Stimulated activated naive B cell treated with anti-CD40 and anti-IgM and Interleukin-4, amounts not matched to agents 10 μg/mL and 1 μg/mL and 100 μg/mL, for 72 hours (primary cell): ENCODE results near the gene ZNF747.

Experiments used
- ATAC-seq, 2 donors: fragments of 150-1000 bp; cut with Tn5 transposase; replicated peaks; 2 replicates each; pipeline ENCODE4 v1.10.0; 2021; ENCODE audit warnings: moderate library complexity in 1 of 2
- DNase-seq: peaks from one replicate; pipeline ENCODE4 v3.0.0; 2021
- H3K27ac Mint-ChIP-seq: one replicate; pipeline ENCODE4 v1.8.0; 2022; ENCODE audit warnings: mild to moderate bottlenecking, mixed read lengths
- H3K27me3 Mint-ChIP-seq, 2 donors: one replicate each; pipeline ENCODE4 v1.8.0; 2022; ENCODE audit warnings: mixed read lengths in 2 of 2
- H3K36me3 Mint-ChIP-seq, 2 donors: one replicate each; pipeline ENCODE4 v1.8.0; 2022; ENCODE audit warnings: mixed read lengths in 2 of 2, mild to moderate bottlenecking in 1 of 2
- H3K4me1 Mint-ChIP-seq, 2 donors: one replicate each; pipeline ENCODE4 v1.8.0; 2022; ENCODE audit warnings: mixed read lengths in 2 of 2, mild to moderate bottlenecking in 1 of 2
- H3K4me3 Mint-ChIP-seq, 2 donors: one replicate each; pipeline ENCODE4 v1.8.0; 2022; ENCODE audit warnings: mild to moderate bottlenecking in 2 of 2, mixed read lengths in 2 of 2, moderate library complexity in 1 of 2
- H3K9me3 Mint-ChIP-seq, 2 donors: one replicate each; pipeline ENCODE4 v1.8.0; 2022; ENCODE audit warnings: mixed read lengths in 2 of 2, mild to moderate bottlenecking in 1 of 2

The ZNF747 gene

DNA sequence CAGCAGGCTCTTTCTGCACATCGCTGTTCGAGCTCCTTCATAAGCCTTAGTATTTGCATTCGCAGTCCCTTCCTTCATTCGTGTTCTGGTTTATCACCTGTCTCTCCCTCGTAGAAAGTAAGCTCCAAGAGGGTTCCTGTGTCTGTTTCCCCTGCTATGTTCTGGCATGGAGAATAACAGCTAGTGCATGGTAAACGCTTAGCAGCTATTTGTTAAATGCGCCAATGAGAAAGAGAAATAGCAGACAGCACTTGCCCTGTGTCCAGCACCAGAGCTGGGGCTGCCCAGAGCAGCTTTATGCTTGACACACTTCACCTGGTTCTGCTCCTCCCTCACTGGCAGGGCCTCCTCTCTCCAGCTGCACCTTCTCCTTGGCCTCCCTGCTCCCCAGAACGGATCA is 31.3 kb upstream of the ZNF747 start:
- Mint-ChIP-seq H3K36me3 (no peaks in the 10 kb centered on the region), H3K4me1 (peaks cover 20 to 35% of the 10 kb centered on the region in 2 donors), H3K27ac (no peak overlapping the region), H3K4me3 (no peak overlapping the region), H3K27me3 (no peaks in the 10 kb centered on the region), H3K9me3 (no peaks in the 10 kb centered on the region)
- DNase-seq (no peak), ATAC-seq (no peak)

DNA sequence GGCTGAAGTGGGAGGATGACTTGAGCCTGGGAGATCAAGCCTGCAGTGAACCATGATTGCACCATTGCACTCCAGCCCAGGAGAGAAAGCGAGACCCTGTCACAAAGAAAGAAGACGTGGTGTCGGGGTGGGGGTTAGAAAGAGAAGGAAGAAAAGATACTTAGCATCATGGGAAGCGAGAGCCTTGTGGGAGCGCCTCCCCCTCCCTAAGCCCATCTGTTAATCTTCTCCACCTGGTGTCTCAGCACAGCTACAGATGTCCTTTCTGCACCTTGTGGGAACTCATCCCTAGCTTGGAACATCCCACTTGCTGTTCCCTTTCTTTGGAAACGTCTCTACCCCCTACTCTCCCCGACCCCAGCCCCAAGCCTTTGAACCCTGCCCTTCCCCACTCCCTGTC is 30.9 kb upstream of the ZNF747 start:
- peaks cover 20 to 33% of the 10 kb centered on the region in 2 donors for H3K4me1 Mint-ChIP-seq
- DNase-seq (no peak), ATAC-seq (no peak)
- no peaks in the 10 kb centered on the region for H3K36me3 Mint-ChIP-seq
- peak overlapping the region; percentile 74 for H3K27ac Mint-ChIP-seq
- H3K27me3 Mint-ChIP-seq: no peaks in the 10 kb centered on the region
- H3K4me3 Mint-ChIP-seq: no peak overlapping the region
- no peaks in the 10 kb centered on the region for H3K9me3 Mint-ChIP-seq

DNA sequence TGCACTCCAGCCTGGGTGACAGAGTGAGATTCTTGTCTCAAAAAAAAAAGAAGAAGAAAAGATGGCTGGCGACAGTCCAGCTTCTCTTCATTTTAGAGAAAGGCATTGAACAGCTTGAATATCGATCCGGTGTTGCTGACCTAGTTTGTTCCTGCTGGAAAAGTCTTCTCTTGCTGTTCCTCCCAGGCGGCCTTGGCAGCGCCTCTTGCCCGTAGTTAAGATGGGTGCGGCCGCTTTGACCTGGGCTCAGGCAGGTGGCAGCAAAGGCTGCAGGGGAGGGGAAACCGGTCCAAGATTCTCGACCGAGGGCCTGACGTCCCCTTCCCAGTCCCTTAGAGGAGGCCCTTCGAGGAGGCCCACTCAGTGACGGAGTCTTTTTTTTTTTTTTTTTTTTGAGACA is 27.4 kb upstream of the ZNF747 start:
- DNase-seq (no peak), ATAC-seq (no peak)
- Mint-ChIP-seq H3K27ac (peak overlapping the region; percentile 99), H3K9me3 (peaks cover 0 to 2% of the 10 kb centered on the region in 2 donors), H3K36me3 (peaks cover 0 to 3% of the 10 kb centered on the region in 2 donors), H3K4me1 (peaks cover 12 to 31% of the 10 kb centered on the region in 2 donors), H3K27me3 (no peaks in the 10 kb centered on the region), H3K4me3 (peak overlapping the region; percentile 92 to 95)

DNA sequence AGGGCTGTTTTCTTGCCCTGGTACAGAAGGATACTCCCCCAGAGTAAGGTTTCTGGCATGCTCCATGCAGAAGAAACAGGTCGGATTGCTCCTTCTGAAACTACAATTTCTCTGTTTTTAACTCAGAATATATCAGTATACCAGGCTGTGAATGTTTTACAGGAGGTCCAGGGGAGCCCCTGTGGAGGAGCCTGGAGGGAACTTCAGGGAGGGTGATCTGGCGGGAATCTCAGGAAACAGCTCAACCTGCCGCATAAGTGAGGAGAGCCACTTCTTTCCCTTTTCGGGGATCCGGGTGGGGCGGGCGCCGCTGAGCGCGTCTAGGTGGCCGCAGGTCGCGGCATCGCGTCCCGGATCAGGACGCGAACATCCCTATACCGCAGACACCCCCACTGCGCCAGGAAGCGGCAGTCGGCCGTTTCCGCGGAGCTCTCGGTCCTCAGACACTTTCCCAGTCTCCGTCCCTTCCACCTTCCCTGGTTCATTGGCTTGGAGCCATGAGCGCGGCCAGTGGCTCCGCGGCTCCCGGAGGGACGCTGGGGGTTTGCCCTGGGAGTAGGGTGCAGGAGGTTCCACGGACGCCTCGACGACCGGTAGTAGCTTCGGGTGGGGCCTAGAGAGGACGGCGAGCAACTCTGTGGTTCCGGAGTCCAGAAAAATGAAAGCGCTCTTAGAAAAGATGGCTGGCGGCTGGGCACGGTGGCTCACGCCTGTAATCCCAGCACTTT is 26.6 kb upstream of the ZNF747 start:
- Mint-ChIP-seq H3K27me3 (no peaks in the 10 kb centered on the region), H3K4me1 (peaks cover 14 to 38% of the 10 kb centered on the region in 2 donors), H3K4me3 (peak overlapping the region; percentile 92 to 95), H3K9me3 (peaks cover 0 to 2% of the 10 kb centered on the region in 2 donors), H3K36me3 (peaks cover 2 to 5% of the 10 kb centered on the region in 2 donors), H3K27ac (peak overlapping the region; percentile 99)
- DNase-seq (peak; percentile 40), ATAC-seq (peak in 1 of 2 donors; percentile 6)

DNA sequence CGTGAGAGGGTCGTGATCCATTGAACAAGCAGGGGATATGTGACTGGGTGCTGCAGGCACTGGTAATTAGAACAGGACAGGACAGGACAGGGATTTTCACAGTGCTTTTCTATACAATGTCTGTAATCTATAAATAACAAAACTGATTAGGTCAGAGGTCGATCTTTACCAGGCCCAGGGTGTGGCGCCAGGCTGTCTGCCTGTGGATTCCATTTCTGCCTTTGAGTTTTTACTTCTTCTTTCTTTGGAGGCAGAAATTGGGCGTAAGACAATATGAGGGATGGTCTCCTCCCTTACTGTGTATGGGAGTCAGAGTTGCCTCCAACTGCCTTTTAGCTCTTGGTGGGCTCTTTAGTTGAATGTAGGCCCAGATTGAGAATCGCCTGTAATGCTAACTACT is 25.0 kb upstream of the ZNF747 start:
- no peak overlapping the region for H3K27ac Mint-ChIP-seq
- H3K9me3 Mint-ChIP-seq: peaks cover 0 to 2% of the 10 kb centered on the region in 2 donors
- peaks cover 18 to 44% of the 10 kb centered on the region in 2 donors for H3K4me1 Mint-ChIP-seq
- H3K27me3 Mint-ChIP-seq: no peaks in the 10 kb centered on the region
- ATAC-seq (no peak), DNase-seq (no peak)
- peak overlapping the region in 1 of 2 donors; percentile 60 for H3K4me3 Mint-ChIP-seq
- H3K36me3 Mint-ChIP-seq: peaks cover 6 to 12% of the 10 kb centered on the region in 2 donors

DNA sequence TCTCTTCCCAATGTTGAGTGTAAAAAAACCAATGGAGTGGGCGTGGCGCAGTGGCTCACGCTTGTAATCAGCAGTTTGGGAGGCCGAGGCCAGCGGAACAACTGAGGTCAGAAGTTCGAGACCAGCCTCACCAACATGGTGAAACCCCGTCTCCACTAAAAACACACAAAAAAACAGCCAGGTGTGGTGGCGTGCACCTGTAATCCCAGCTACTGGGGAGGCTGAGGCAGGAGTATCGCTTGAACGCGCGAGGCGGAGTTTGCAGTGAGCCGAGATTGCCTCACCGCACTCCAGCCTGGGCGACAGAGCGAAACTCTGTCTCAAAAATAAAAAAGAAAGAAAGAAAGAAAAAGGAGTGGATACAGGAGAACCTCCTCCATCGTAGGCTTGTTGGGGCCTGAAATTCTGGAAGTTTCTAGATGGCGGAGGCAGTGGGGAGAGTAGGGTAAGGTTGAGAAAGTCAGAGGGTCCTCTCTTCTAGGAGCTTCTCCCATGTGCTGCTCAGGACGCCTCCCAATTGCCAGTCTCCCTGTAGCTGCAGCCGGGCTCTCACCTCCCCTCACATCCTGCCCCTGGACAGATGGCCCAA is 24.2 kb upstream of the ZNF747 start:
- H3K4me1 Mint-ChIP-seq: peaks cover 22 to 50% of the 10 kb centered on the region in 2 donors
- peak overlapping the region; percentile 96 for H3K27ac Mint-ChIP-seq
- peaks cover 13 to 19% of the 10 kb centered on the region in 2 donors for H3K36me3 Mint-ChIP-seq
- ATAC-seq (no peak), DNase-seq (no peak)
- H3K9me3 Mint-ChIP-seq: peaks cover 0 to 2% of the 10 kb centered on the region in 2 donors
- H3K4me3 Mint-ChIP-seq: peak overlapping the region; percentile 90 to 95
- H3K27me3 Mint-ChIP-seq: no peaks in the 10 kb centered on the region

DNA sequence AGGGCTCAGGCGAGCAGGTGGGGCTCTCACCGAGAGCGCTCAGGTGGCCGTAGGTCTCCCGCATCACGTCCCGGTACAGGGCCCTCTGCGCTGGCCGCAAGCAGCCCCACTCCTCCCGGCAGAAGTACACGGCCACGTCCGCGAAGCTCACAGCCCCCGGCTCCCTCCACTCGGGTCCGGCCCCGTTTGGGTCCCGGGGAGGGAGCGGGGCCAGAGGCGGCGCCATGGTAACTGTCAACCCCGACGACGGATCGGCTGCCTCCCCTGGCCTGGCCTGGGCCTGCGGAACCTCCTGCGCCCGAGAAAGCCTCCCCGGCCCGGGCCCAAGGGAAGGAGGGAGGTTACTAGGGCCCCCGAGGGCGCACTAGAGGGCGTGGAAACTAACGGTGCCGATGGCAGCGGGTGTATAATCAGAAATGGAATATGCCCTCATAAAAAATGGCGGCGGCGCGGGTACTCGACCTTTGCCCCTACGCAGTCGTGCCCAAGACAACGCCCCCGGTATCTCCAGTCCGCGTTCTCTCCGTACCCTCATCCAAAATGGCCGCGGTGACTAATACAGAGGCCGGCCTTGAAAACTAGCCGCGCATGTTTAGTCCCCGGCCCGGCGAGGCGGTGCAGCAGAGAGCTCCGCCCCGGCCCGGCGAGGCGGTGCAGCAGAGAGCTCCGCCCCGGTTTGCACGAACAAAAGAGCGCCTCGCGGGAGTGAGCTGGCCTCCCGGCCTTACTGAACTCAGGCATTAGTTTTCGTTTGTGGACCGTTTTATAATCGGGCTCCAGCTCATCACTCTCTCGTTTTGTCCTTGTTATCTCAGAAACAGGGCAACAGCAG is 23.5 kb upstream of the ZNF747 start, which contains the start of gene ZNF764:
Gene ZNF764, minus strand, starts transcription at position 418 of the 832 bp plus-strand sequence. Its CDS starts 192 bp downstream, at position 226.
- peaks cover 25 to 57% of the 10 kb centered on the region in 2 donors for H3K4me1 Mint-ChIP-seq
- peaks cover 20 to 26% of the 10 kb centered on the region in 2 donors for H3K36me3 Mint-ChIP-seq
- peak; percentile 98 for DNase-seq
- peak within 1 kb of the TSS; percentile 96 for H3K27ac Mint-ChIP-seq
- peaks cover 0 to 2% of the 10 kb centered on the region in 2 donors for H3K9me3 Mint-ChIP-seq
- ATAC-seq: peak; percentile 94
- no peaks in the 10 kb centered on the region for H3K27me3 Mint-ChIP-seq
- peak within 1 kb of the TSS; percentile 90 to 95 for H3K4me3 Mint-ChIP-seq

DNA sequence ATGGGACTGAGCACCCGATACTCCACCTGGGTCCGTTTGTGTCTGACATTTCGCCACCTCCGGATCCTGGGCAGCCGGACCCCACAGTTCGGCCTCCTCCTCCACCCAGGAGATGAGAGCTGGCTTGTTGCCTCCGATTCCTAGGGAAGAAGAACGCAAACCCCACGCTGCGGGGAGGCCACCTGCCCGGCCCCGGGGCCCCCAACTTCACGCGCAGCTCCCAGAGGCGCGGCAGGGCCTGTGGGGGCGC is 23.0 kb upstream of the ZNF747 start:
- peak overlapping the region; percentile 96 for H3K27ac Mint-ChIP-seq
- H3K36me3 Mint-ChIP-seq: peaks cover 25 to 26% of the 10 kb centered on the region in 2 donors
- peak in 1 of 2 donors; percentile 0 for ATAC-seq
- no peaks in the 10 kb centered on the region for H3K27me3 Mint-ChIP-seq
- H3K9me3 Mint-ChIP-seq: peaks cover 0 to 2% of the 10 kb centered on the region in 2 donors
- no peak for DNase-seq
- peak overlapping the region; percentile 90 to 95 for H3K4me3 Mint-ChIP-seq
- peaks cover 28 to 63% of the 10 kb centered on the region in 2 donors for H3K4me1 Mint-ChIP-seq

DNA sequence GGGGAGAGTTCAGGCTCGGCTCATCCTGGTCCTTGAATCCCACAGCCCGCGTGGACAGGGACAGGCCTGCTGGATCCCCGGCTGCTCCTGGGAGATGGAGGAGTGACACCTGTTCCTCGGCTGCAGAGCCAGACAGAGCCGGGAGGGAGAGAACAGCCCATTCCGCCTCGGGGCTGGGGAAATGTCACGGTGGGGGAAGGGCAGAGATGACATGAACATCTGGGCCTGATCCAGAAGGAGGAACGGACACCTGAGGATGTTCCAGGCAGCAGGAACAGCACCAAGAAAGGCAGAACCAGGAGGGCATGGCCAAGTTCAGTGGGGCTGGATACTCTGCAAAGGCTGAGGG is 21.4 kb upstream of the ZNF747 start:
- Mint-ChIP-seq H3K27ac (peak overlapping the region; percentile 81), H3K27me3 (no peaks in the 10 kb centered on the region), H3K4me1 (peaks cover 32 to 67% of the 10 kb centered on the region in 2 donors), H3K9me3 (peaks cover 0 to 2% of the 10 kb centered on the region in 2 donors), H3K36me3 (peaks cover 30 to 33% of the 10 kb centered on the region in 2 donors), H3K4me3 (peak overlapping the region; percentile 59 to 71)
- ATAC-seq: no peak
- no peak for DNase-seq

DNA sequence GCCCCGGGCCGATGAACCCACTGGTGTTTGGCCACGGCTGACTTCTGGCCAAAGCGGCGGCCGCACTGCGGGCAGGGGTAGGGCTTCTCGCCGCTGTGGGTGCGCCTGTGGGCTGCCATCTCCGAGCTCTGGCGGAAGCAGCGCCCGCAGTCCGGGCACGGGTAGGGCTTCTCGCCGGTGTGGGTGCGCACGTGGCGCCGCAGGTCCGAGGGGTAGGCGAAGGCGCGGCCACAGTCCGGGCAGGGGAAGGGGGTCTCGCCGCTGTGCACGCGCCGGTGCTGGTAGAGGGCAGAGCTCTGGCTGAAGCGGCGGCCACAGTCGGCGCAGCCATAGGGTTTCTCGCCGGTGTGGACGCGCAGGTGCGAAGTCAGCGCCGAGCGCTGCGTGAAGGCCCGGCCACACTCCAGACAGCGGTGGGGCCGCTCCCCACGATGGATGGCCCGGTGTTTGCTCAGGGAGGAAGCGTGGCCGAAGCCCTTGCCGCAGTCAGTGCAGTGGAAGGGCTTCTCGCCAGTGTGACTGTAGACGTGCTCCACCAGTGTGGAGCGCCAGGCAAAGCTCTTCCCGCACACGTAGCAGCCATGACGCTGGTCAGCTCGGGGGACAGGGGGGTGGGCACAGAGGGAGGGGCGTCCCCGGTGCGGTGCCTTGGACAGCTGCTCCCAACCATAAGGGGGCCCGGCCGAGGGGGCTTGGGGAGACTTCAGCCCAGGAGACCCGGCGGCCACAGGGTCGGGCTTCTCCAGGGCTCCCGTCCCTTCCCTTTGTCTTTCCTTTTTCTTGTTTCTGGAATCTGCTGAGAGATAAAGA is 20.9 kb upstream of the ZNF747 start:
- peak overlapping the region; percentile 59 to 71 for H3K4me3 Mint-ChIP-seq
- ATAC-seq: no peak
- no peak for DNase-seq
- peak overlapping the region; percentile 81 for H3K27ac Mint-ChIP-seq
- peaks cover 0 to 2% of the 10 kb centered on the region in 2 donors for H3K9me3 Mint-ChIP-seq
- peaks cover 30 to 33% of the 10 kb centered on the region in 2 donors for H3K36me3 Mint-ChIP-seq
- no peaks in the 10 kb centered on the region for H3K27me3 Mint-ChIP-seq
- peaks cover 30 to 66% of the 10 kb centered on the region in 2 donors for H3K4me1 Mint-ChIP-seq

DNA sequence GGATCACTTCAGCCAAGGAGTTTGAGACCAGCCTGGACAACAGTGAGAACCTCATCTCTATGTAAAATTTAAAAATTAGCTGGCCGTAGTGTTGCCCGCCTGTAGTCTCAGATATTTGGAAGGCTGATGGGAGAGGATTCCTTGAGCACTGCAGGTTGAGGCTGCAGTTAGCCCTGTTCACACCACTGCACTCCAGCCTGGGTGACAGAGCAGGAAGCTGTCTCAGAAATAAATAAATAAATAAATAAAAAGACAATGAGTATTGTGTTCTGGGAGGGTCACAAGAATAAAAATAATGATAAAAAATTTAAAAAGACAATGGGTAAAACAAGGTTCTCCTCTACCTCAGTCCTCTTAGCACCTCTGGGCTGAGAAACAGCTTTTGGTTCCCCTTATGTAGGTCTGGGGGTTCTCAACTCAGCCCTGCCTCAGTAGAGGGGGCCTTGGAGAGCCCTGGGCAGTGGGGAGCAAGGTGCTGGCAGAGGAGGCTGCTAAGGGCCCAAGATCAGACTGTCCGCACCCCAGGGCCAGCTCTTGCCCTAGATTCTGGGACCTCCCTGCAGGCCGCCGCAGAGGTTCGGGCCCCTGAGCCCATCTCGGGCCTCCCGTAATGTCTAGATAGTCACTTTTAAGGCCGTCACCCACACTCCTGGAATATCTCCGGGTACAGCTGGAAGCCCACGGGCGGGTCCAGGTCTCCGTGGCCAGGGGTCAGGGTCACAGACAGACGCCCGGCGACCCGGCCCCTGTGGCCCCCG is 20.1 kb upstream of the ZNF747 start:
- H3K36me3 Mint-ChIP-seq: peaks cover 30 to 33% of the 10 kb centered on the region in 2 donors
- H3K9me3 Mint-ChIP-seq: peaks cover 0 to 2% of the 10 kb centered on the region in 2 donors
- peaks cover 30 to 65% of the 10 kb centered on the region in 2 donors for H3K4me1 Mint-ChIP-seq
- H3K4me3 Mint-ChIP-seq: no peak overlapping the region
- DNase-seq: no peak
- ATAC-seq: no peak
- H3K27ac Mint-ChIP-seq: peak overlapping the region; percentile 14
- no peaks in the 10 kb centered on the region for H3K27me3 Mint-ChIP-seq

DNA sequence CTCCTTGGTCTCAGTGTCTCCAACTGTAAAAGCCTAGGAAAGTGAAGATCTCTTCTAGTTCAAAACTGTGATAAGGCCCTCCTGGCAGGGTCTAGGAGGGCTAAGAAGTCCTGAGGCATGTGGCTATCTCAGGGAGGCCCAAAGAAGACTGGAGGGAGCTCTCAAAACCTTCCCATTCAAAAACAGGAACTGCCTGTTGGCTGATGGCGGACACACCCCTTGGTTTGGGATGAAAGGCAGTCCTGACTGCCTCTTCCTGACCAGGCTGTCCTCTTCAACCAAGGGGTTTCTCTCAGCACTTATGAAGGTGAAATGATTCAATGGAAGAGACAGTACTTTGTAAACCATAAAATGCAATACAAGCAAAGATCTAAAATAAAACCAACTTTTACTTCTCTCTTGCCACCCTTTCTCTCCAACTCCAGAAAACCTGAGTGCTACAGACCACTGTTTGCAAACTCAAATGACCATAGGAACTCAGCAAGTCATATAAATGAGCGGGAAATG is 18.8 kb upstream of the ZNF747 start:
- H3K4me1 Mint-ChIP-seq: peaks cover 23 to 59% of the 10 kb centered on the region in 2 donors
- DNase-seq (no peak), ATAC-seq (no peak)
- no peaks in the 10 kb centered on the region for H3K9me3 Mint-ChIP-seq
- H3K36me3 Mint-ChIP-seq: peaks cover 29 to 33% of the 10 kb centered on the region in 2 donors
- H3K4me3 Mint-ChIP-seq: no peak overlapping the region
- no peaks in the 10 kb centered on the region for H3K27me3 Mint-ChIP-seq
- peak overlapping the region; percentile 59 for H3K27ac Mint-ChIP-seq

DNA sequence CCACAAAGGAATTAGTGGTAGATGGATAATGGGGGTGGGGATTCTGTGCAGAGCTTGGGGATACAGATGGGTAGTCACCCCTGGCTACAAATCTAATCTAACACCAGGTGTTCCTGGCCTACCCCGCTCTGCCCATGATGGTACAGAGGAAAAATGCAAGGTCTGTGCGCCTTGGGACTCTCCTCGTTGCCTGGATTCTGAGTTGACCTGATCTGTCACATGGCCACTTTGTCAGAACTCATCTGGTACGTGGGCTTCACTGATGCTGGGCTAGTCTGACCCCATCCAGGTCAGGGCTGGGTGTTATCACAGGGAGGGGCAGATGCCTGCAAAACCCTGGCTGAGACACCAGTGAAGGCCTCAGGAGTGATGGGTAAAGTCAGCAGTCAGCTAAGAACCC is 18.3 kb upstream of the ZNF747 start:
- H3K4me1 Mint-ChIP-seq: peaks cover 23 to 63% of the 10 kb centered on the region in 2 donors
- H3K27me3 Mint-ChIP-seq: no peaks in the 10 kb centered on the region
- H3K36me3 Mint-ChIP-seq: peaks cover 31 to 35% of the 10 kb centered on the region in 2 donors
- H3K27ac Mint-ChIP-seq: peak overlapping the region; percentile 71
- H3K4me3 Mint-ChIP-seq: no peak overlapping the region
- H3K9me3 Mint-ChIP-seq: no peaks in the 10 kb centered on the region
- ATAC-seq (no peak), DNase-seq (no peak)
